SK-N-MC (cell line): ENCODE results near the gene MRPS6.
A peak's percentile ranks its signal among the peaks of the same experiment; 100 is the strongest.

Experiments
- DNase-seq: peaks from one replicate; pipeline ENCODE4 v3.0.0-alpha.2; 2011; ENCODE audit warnings: low read depth, low spot score
- H3K27ac ChIP-seq: fragments of 200-600 bp; sonication (generic); 2 replicates; pipeline ENCODE4 v1.5.1; 2016; ENCODE audit warnings: mixed run types
- H3K36me3 ChIP-seq: fragments of 200-600 bp; sonication (generic); 2 replicates; pipeline ENCODE4 v1.6.1; 2017; ENCODE audit warnings: antibody characterized with exemption, low read length, mixed read lengths; ENCODE audit not compliant: insufficient read depth
- H3K4me3 ChIP-seq: fragments of 200-600 bp; sonication (generic); 2 replicates; pipeline ENCODE4 v1.5.1; 2016
- H3K9ac ChIP-seq: fragments of 200-600 bp; sonication (generic); 2 replicates; pipeline ENCODE4 v1.8.0; 2017; ENCODE audit warnings: mixed run types, mixed read lengths; ENCODE audit not compliant: insufficient read length
- H3K9me3 ChIP-seq: fragments of 200-600 bp; sonication (generic); 2 replicates; pipeline ENCODE4 v1.6.1; 2017; ENCODE audit warnings: low read depth, mild to moderate bottlenecking, antibody characterized with exemption, low read length, moderate library complexity, mixed read lengths
- EZH2 ChIP-seq: fragments of 200-600 bp; sonication (generic); IDR thresholded peaks from one replicate; pipeline ENCODE4 v1.6.1; 2017; ENCODE audit warnings: antibody characterized with exemption
- FOXP2 ChIP-seq: optimal IDR thresholded peaks from 2 replicates; pipeline ENCODE3; 2011; ENCODE audit warnings: mild to moderate bottlenecking, moderate library complexity; ENCODE audit not compliant: insufficient read depth; ENCODE audit errors: extremely low read length, control extremely low read depth
- POLR2AphosphoS5 ChIP-seq: IDR thresholded peaks from 2 replicates; pipeline ENCODE4 v1.6.1; 2012; ENCODE audit warnings: mild to moderate bottlenecking, low read depth, low read length, borderline replicate concordance

The MRPS6 gene

DNA sequence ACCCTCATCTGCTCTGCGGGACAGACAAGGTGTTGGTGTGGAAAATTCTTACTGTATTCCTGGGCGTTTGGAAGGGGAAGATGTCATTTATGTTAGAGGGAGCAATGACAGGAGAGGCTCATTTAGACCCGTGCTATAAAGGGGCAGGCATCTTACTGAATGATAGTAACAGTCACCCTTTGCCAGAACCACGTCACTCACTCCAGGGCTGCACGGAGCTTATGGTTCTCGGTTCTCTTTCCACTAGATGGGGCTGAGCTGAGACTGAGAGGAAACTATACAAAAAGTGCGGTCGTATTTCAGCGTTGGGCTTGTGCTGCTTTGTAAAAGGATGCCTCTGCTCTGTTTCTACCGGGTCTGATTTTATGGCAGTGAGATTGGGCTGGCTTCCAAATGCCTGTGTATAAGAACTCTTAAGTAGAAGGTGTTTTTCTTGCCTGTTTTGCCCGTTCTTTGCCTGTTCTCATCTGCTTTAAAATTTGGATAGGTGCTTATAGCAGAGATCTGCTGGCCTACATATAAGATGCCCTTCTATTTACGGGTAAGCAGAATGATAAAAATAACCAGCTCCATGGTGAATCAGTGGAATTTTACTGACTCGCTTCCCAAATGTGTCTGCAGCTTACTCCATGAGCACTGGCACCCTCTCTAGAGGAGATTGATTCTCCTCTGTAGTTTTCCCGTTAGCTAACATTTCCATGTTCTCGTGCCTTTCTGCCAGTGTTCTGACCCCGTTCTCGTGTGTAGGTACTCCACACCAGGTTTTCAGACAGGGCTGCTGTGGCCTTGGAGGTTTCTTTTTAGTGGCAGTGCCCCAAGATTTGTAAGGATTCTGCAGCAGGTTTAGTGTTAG is 55.9 kb downstream of the MRPS6 start:
- Histone ChIP-seq H3K9me3 (no peaks in the 10 kb centered on the region), H3K9ac (no peak overlapping the region), H3K4me3 (peak overlapping the region; percentile 27), H3K36me3 (peaks cover 22% of the 10 kb centered on the region), H3K27ac (peak overlapping the region; percentile 77)
- TF ChIP-seq EZH2 (no peak), POLR2AphosphoS5 (no peak), FOXP2 (no peak)
- peak; percentile 32 for DNase-seq

DNA sequence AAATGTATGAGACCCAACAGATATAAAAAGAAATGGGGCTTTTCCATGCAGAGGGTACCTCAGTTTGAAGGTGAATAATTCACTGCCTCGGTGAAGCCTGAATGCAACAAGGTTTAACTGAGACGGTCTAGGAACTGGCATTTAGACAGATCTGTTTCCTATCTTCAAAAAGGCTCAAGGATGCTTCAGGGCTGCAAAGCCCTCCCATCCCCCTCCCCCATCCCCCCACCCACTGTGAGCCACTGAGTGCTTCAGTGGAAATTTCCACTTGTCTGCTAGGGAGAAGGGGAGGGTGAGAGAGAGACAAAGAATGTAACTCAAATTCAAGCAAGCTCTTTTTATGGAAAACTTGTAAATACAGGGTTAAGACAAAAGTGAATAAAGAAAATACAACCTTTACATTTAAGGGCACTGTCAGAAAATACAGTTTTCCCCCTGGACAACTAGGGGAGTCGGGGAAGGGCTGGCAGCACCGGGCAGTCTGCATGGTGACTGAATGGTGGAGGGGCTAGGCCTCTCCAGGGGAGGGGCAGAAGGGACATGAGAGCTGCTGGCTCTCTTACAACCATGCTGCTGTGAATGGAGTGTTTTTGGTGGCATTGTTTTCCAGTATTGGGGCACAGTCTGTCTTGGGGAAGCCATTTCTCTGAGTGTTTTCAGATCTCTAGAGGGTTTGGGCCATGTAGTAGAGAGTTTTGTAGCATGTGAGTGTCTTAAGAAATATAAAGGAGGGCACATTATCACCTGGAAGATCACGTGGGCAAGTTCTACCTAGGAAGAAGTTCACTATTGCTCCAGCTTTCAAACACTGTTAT is 56.7 kb downstream of the MRPS6 start:
- Histone ChIP-seq H3K36me3 (peaks cover 29% of the 10 kb centered on the region), H3K9ac (no peak overlapping the region), H3K4me3 (peak overlapping the region; percentile 27), H3K27ac (peak overlapping the region; percentile 77), H3K9me3 (no peaks in the 10 kb centered on the region)
- no peak for TF ChIP-seq FOXP2
- DNase-seq = no peak

DNA sequence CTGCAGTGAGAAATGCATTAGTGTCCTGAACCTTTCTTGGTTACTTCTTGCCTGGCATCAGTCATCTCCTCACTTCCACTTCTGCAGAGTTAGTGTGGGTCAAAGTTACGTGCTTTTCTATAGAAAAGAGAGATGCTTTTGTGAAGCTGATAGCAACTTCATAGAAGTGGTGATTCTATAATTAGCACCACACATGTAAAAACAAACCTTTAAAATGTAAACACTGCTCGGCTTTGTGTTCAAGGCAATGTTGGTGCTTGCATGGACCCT is 57.3 kb downstream of the MRPS6 start:
- no peak overlapping the region for H3K9ac ChIP-seq

DNA sequence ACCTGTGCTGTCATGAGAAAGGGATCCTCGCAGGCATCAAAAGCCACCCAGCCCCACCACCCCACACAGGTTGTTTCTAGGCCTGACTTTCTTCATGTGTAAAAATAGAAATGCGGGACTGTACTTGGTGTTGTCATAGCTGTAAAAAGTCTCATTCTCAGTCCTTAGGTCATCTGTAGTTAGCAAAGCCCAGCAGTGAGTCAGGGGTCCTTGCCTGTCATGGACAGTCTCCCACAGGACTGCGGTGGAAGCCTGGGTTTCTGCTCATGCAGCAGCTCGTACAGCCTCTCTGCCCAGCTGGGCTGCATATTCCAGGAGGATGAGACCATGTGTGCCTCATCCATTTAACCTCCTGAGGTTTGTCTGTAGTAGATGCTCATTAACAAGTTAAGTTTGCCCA is 58.2 kb downstream of the MRPS6 start:
- Histone ChIP-seq H3K9me3 (peaks cover 3% of the 10 kb centered on the region; the same call in 1 of the 2 replicates), H3K4me3 (no peak overlapping the region), H3K27ac (no peak overlapping the region), H3K9ac (no peak overlapping the region), H3K36me3 (peaks cover 34% of the 10 kb centered on the region)
- TF ChIP-seq POLR2AphosphoS5 (no peak), FOXP2 (no peak), EZH2 (no peak)
- DNase-seq = no peak

More for the DNA sequence above, 57.3 kb downstream of the MRPS6 start:
- Histone ChIP-seq H3K4me3 (no peak overlapping the region), H3K36me3 (peaks cover 33% of the 10 kb centered on the region), H3K9me3 (peaks cover 1% of the 10 kb centered on the region; the same call in 1 of the 2 replicates), H3K27ac (0 out of 2 replicates have a peak overlapping the region, but pooled peaks have one; percentile 64)
- TF ChIP-seq FOXP2 (no peak), EZH2 (no peak), POLR2AphosphoS5 (no peak)
- no peak for DNase-seq

DNA sequence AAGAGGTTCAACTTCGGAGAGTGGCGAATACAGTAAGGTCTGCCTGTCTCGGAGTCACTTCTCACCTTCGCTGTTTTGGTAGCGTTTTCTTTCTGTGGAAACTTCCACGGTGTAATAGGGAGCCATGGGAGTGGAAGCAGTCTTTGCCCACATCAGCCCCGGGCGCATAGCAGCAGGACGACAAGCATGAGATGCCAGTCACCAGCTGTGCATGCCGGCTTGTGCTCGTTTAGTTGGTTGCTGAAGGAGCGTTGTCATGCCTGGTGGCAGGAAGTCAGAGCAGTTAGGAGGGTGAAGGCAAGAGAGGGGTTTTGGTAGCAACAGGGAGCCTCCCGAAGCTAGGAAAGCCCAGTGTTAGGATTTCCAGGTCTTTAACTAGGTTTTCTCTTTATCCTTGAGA is 58.8 kb downstream of the MRPS6 start:
- no peak overlapping the region for H3K9ac ChIP-seq
- peaks cover 3% of the 10 kb centered on the region; the same call in 1 of the 2 replicates for H3K9me3 ChIP-seq
- H3K36me3 ChIP-seq = peaks cover 32% of the 10 kb centered on the region
- no peak for TF ChIP-seq FOXP2
- no peak for TF ChIP-seq EZH2
- TF ChIP-seq POLR2AphosphoS5 = no peak
- DNase-seq = no peak
- no peak overlapping the region for H3K27ac ChIP-seq
- H3K4me3 ChIP-seq = no peak overlapping the region

DNA sequence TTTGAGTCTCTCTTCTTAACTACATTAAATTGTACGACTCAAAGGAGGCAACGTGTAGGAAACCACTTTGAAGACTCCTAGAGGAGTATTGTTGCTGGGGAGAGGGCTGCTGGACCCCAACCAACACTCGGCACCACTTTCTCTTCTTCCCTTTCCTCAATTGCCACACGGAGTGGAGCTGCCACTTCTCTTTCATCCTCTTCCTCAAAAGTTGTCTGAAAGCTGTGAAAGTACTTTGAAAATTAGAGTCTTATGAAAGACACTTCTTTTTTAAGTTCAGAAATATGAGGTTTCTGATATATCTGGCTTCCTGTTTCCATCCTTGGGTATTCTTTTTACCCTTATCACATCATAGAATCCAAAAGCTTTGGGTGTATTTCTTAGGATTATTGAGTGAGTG is 59.5 kb downstream of the MRPS6 start:
- Histone ChIP-seq H3K9me3 (peaks cover 3% of the 10 kb centered on the region; the same call in 1 of the 2 replicates), H3K4me3 (no peak overlapping the region), H3K36me3 (peaks cover 30% of the 10 kb centered on the region), H3K9ac (no peak overlapping the region), H3K27ac (no peak overlapping the region)
- DNase-seq = no peak
- TF ChIP-seq POLR2AphosphoS5 = no peak

DNA sequence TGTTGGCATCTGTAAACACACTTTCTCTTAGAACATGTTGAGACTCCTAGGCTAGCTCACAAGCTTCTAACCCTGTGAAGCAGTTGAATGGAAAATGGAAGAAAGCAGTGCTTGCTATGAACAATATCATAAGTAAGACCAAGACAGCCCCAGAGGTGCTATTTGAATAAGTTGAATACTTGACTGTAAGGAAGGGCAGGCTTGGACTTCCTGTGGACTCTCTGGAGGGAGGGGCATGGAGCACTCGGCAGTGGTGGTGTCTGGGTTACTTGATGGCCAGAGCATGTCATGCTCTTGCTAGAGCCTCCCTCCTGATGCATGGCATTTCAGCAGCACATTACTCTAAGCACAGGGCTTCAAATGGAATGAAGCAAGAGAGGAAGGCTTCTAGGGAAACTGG is 60.0 kb downstream of the MRPS6 start:
- TF ChIP-seq EZH2 = no peak
- no peak for TF ChIP-seq POLR2AphosphoS5
- no peak for TF ChIP-seq FOXP2
- DNase-seq = no peak
- Histone ChIP-seq H3K9me3 (peaks cover 3% of the 10 kb centered on the region; the same call in 1 of the 2 replicates), H3K9ac (no peak overlapping the region), H3K4me3 (no peak overlapping the region), H3K27ac (no peak overlapping the region), H3K36me3 (peaks cover 30% of the 10 kb centered on the region)

DNA sequence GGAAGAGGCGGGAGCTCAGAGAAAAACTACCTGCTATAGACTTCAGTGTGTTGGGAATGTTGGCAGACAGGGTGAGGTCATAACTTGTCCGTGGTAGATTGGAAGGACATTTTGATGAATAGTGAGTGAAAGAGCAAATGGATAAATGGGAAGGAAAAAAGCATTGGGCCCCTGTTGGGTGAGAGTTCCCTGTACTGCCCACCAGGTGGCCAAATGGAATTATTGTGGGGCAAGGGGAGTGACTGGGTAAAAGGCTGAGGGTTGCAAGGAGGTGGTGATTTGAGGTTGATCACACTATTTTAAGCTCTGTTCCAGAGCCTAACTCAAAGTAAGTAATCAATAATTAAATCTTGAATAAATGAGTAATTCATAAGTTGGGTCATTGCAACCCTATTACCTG is 60.4 kb downstream of the MRPS6 start:
- Histone ChIP-seq H3K9ac (no peak overlapping the region), H3K9me3 (peaks cover 3% of the 10 kb centered on the region; the same call in 1 of the 2 replicates), H3K36me3 (peaks cover 30% of the 10 kb centered on the region), H3K27ac (no peak overlapping the region), H3K4me3 (no peak overlapping the region)
- TF ChIP-seq FOXP2 = no peak
- no peak for TF ChIP-seq EZH2
- TF ChIP-seq POLR2AphosphoS5 = no peak
- no peak for DNase-seq

DNA sequence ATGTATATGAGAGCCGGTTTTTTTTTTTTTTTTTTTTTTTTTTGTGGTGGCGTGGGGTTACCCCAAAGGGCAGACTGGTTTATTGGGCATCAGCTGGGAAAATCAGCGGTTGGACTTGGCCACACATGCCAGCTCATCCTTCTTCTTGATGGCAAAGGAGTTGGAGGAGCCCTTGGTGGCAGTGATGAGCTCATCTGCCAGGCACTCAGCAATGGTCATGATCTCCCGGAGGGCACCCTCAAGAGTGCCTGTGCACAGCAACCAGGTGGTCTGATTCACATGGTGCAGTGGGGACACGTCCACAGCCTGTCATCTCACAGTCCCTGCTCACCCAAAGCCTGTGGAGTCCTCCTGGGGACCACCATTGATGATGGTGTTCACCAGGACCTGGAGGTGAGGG is 62.0 kb downstream of the MRPS6 start:
- no peak for DNase-seq
- Histone ChIP-seq H3K4me3 (no peak overlapping the region), H3K9ac (no peak overlapping the region), H3K9me3 (peaks cover 3% of the 10 kb centered on the region; the same call in 1 of the 2 replicates), H3K36me3 (peaks cover 30% of the 10 kb centered on the region), H3K27ac (no peak overlapping the region)
- TF ChIP-seq POLR2AphosphoS5 = no peak
- no peak for TF ChIP-seq EZH2
- TF ChIP-seq FOXP2 = no peak
